Spleen (tissue), 11 donors: ENCODE measurements around the gene ZBTB8OS. TPM values are rescaled to one million over a fixed set of nuclear protein-coding genes. Genes with fewer than 3 reads are reported as not detected.

Experiments
- DNase-seq: peaks from one replicate; pipeline ENCODE4 v3.0.0-alpha.2; 2020
- H3K27ac ChIP-seq, 8 donors: fragments of 200-600 bp; sonication (generic) in 7 of 8; 1 replicate in 4 of 8; 2 replicates in 4 of 8; pipeline versions ENCODE4 v1.5.0 to v1.8.0; 2016 to 2021; ENCODE audit warnings: inconsistent platforms in 4 of 8, mild to moderate bottlenecking in 4 of 8, moderate library complexity in 1 of 8
- H3K27me3 ChIP-seq, 7 donors: fragments of 200-600 bp; sonication (generic) in 6 of 7; replicated peaks in 1 of 7; 1 replicate in 4 of 7; 2 replicates in 3 of 7; pipeline versions ENCODE4 v1.5.0 to v1.8.0; 2016 to 2021; ENCODE audit warnings: inconsistent platforms in 3 of 7, mild to moderate bottlenecking in 1 of 7
- H3K36me3 ChIP-seq, 6 donors: fragments of 200-600 bp; sonication (generic) in 5 of 6; 1 replicate in 4 of 6; 2 replicates in 2 of 6; pipeline versions ENCODE4 v1.5.0 to v1.8.0; 2016 to 2021; ENCODE audit warnings: inconsistent platforms in 2 of 6
- H3K4me1 ChIP-seq, 6 donors: fragments of 200-600 bp; sonication (generic) in 5 of 6; 1 replicate in 3 of 6; 2 replicates in 3 of 6; pipeline versions ENCODE4 v1.5.0 to v1.8.0; 2016 to 2021; ENCODE audit warnings: inconsistent platforms in 3 of 6
- H3K4me3 ChIP-seq, 8 donors: fragments of 200-600 bp; sonication (generic) in 7 of 8; 1 replicate in 4 of 8; 2 replicates in 4 of 8; pipeline versions ENCODE4 v1.5.0 to v1.8.0; 2016 to 2021; ENCODE audit warnings: inconsistent platforms in 4 of 8, mild to moderate bottlenecking in 4 of 8, moderate library complexity in 2 of 8
- H3K9me3 ChIP-seq, 8 donors: fragments of 200-600 bp; sonication (generic) in 7 of 8; 1 replicate in 4 of 8; 2 replicates in 4 of 8; pipeline versions ENCODE4 v1.5.0 to v1.8.0; 2016 to 2021; ENCODE audit warnings: inconsistent platforms in 4 of 8
- POLR2A ChIP-seq, 3 donors: fragments of 450-650 bp; IDR thresholded peaks; one replicate each; pipeline ENCODE4 v1.5.1; 2017; ENCODE audit warnings: antibody characterized with exemption in 3 of 3, mild to moderate bottlenecking in 1 of 3
- POLR2AphosphoS5 ChIP-seq, 3 donors: sonication (generic); formaldehyde crosslinking; IDR thresholded peaks; one replicate each; pipeline ENCODE4 v1.5.1; 2017; ENCODE audit warnings: antibody characterized with exemption in 3 of 3
- WGBS, 5 donors: extraction: QIAGEN DNeasy Blood & Tissue Kit in 3 of 5; methylation state at CpG; one replicate each; pipeline versions ENCODE4 v1.1.5 to v1.1.7; 2013 to 2018; 5-methylcytosine and 5-hydroxymethylcytosine counted together
- intact Hi-C: fragments of 100-400 bp; cut with DNase I; formaldehyde crosslinking; loops from one replicate; pipeline ENCODE4 v1.15.0; 2023; ENCODE audit warnings: low total_unique reads
- polyA plus RNA-seq, 3 donors: library from polyadenylated mRNA; stranded (reverse); fragments of 200-250 nt; gene quantifications; one replicate each; pipeline ENCODE4 v1.2.1, GENCODE V29; 2013
- total RNA-seq, 7 donors: library from RNA; depleted of rRNA in 3 of 7; stranded (reverse); fragments of >200 nt in 3 of 7; fragmentation: NEBNext Ultra II Directional in 4 of 7; extraction: Animal tissue kit (Norgen Biotek cat#: 25700) in 4 of 7; gene quantifications; one replicate each; pipeline versions ENCODE4 v1.1.0 to v1.2.1, GENCODE V29; 2016 to 2021
- TF ChIP-seq, protein P1 (sequence below), 11 experiments: fragments of 200-600 bp in 7 of 11; fragments of 450-650 bp in 4 of 11; sonication (generic) in 4 of 11; IDR thresholded peaks in 8 of 11; conservative IDR thresholded peaks in 3 of 11; 1 replicate in 7 of 11; 2 replicates in 4 of 11; pipeline versions ENCODE4 v1.4.0 to v1.8.0; 2016 to 2021; ENCODE audit warnings: antibody characterized with exemption in 11 of 11, inconsistent platforms in 4 of 11, mild to moderate bottlenecking in 1 of 11
- donor health status: healthy with polysubstance abuse.
- donor health status: DM: no; HTN: no; CAD: no; lungs with moderate emphysema.
- donor health status: DM: no; HTN: no; CAD: no.
- donor health status: Bipolar disorder and iron deficiency.
- donor health status: healthy.
- donor health status: DM: no; HTN: no; CAD: no.
- donor health status: DM: yes; HTN: yes; CAD: no.

Gene ZBTB8OS
- total and polyA plus RNA-seq, 10 donors, result 26.7 to 70.5 (median 40.3) TPM

DNA sequence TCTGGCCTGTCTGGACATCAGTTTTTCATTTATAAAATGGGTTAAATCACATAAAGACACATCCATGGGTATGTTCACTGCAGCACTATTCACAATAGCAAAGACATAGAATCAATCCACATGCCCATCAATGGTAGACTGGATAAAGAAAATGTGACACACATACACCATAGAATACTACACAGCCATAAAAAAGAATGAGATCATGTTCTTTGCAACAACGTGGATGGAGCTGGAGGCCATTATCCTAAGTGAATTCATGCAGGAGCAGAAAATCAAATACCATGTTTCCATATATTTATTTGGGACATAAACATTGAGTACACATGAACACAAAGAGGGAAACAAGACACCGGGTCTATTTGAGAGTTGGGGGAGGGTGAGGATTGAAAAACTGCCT is 28.1 kb downstream of the ZBTB8OS start:
- Histone ChIP-seq H3K36me3 (peaks cover 0 to 92% (median 16%) of the 10 kb centered on the region in 6 donors), H3K9me3 (no peaks in the 10 kb centered on the region), H3K27me3 (no peaks in the 10 kb centered on the region), H3K4me1 (peaks cover 0 to 23% (median 3%) of the 10 kb centered on the region in 6 donors), H3K4me3 (no peak overlapping the region), H3K27ac (no peak overlapping the region)
- WGBS, 5 donors, result 88 to 100% (median 94%) methylated on average over 2 of the region's 2 CpGs
- intact Hi-C loops, result no loop called here
- DNase-seq, result no peak
- TF ChIP-seq, protein P1, sequence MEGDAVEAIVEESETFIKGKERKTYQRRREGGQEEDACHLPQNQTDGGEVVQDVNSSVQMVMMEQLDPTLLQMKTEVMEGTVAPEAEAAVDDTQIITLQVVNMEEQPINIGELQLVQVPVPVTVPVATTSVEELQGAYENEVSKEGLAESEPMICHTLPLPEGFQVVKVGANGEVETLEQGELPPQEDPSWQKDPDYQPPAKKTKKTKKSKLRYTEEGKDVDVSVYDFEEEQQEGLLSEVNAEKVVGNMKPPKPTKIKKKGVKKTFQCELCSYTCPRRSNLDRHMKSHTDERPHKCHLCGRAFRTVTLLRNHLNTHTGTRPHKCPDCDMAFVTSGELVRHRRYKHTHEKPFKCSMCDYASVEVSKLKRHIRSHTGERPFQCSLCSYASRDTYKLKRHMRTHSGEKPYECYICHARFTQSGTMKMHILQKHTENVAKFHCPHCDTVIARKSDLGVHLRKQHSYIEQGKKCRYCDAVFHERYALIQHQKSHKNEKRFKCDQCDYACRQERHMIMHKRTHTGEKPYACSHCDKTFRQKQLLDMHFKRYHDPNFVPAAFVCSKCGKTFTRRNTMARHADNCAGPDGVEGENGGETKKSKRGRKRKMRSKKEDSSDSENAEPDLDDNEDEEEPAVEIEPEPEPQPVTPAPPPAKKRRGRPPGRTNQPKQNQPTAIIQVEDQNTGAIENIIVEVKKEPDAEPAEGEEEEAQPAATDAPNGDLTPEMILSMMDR (IDR thresholded peaks at IDR 0.05 in 8 of 11, conservative IDR thresholded peaks at IDR 0.05 in 3 of 11), result no peak
- TF ChIP-seq POLR2AphosphoS5 (IDR thresholded peaks at IDR 0.05) (no peak), POLR2A (IDR thresholded peaks at IDR 0.05) (no peak)

DNA sequence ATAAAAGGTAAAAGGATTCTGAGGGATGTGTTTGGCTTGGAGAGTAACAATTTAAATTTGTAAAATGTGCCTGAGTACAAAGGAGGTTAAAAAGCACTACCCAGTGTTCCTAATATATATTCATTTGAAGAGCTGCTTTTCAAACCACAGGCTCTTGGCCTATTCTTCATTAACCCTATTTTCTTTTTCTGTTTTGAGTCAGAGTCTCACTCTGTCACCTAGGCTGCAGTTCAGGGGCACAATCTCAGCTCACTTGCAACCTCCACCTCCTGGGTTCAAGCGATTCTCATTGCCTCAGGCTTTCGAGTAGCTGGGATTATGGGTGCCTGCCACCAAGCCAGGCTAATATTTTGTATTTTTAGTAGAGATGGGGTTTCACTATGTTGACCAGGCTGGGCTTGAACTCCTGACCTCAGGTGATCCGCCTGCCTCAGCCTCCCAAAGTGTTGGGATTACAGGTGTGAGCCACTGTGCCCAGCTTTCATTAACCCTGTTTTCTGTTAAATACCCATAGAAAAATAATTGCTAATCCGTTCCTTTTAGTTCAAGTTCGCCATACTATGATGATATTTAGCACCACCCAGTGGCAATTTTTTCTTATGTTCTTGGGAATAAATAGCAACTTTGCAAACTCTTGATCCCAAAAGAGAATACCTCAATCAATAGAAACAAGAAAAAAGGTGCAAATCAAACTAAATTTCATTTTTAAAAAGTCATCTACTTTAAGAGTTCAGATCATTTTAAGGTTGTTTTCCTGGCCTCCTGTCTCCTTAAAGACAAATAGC is 30.5 kb downstream of the ZBTB8OS start:
- no peak for DNase-seq
- no peaks in the 10 kb centered on the region for H3K9me3 ChIP-seq
- intact Hi-C loops, result no loop called here
- peaks cover 0 to 69% (median 6%) of the 10 kb centered on the region in 6 donors for H3K36me3 ChIP-seq
- H3K27me3 ChIP-seq, result no peaks in the 10 kb centered on the region
- no peak overlapping the region for H3K4me3 ChIP-seq
- H3K27ac ChIP-seq, result no peak overlapping the region
- 60 to 68% (median 67%) methylated on average over 5 of the region's 5 CpGs for WGBS, 5 donors
- no peak for TF ChIP-seq POLR2A (IDR thresholded peaks at IDR 0.05)
- TF ChIP-seq, protein P1 (IDR thresholded peaks at IDR 0.05 in 8 of 11, conservative IDR thresholded peaks at IDR 0.05 in 3 of 11), result no peak
- no peak for TF ChIP-seq POLR2AphosphoS5 (IDR thresholded peaks at IDR 0.05)
- H3K4me1 ChIP-seq, result peaks cover 0 to 18% (median 3%) of the 10 kb centered on the region in 6 donors

DNA sequence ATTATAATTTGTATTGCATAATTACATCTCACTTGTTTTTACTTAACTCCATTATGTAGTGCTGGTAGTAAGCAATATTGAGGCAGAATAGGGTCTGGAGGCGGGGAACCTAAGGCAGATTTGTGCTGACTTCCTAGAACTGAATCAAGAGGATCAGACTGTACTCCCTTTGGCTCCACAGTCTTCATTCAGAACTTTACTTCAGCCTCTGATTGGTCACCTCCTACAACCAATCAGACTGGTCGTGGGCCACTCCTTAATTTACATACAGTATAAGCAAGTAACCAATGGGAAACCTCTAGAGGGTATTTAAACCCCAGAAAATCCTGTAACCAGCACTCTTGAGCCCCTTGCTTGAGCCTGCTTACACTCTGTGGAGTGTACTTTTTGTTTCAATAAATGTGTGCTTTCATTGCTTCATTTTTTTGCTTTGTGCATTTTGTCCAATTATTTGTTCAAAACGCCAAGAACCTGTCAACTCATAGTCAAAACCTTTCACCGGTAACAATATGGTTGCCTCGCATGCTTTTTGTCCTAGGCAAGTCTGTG is 31.6 kb downstream of the ZBTB8OS start:
- H3K4me1 ChIP-seq, result peaks cover 0 to 8% (median 2%) of the 10 kb centered on the region in 6 donors

More for the DNA sequence above, 31.6 kb downstream of the ZBTB8OS start:
- Histone ChIP-seq H3K4me3 (no peak overlapping the region), H3K36me3 (peaks cover 0 to 58% (median 6%) of the 10 kb centered on the region in 6 donors), H3K9me3 (no peaks in the 10 kb centered on the region), H3K27me3 (no peaks in the 10 kb centered on the region), H3K27ac (no peak overlapping the region)
- intact Hi-C loops, result no loop called here
- 95 to 97% (median 97%) methylated on average over 5 of the region's 5 CpGs for WGBS, 5 donors
- DNase-seq, result no peak
- no peak for TF ChIP-seq POLR2AphosphoS5 (IDR thresholded peaks at IDR 0.05)
- no peak for TF ChIP-seq POLR2A (IDR thresholded peaks at IDR 0.05)
- TF ChIP-seq, protein P1 (IDR thresholded peaks at IDR 0.05 in 8 of 11, conservative IDR thresholded peaks at IDR 0.05 in 3 of 11), result no peak
